MM.1S (cell line): Measurements from ENCODE around the gene ISYNA1.

Experiments
- DNase-seq: peaks from one replicate; pipeline ENCODE4 v3.0.0-alpha.2; 2015
- H2AFZ ChIP-seq: fragments of 300-600 bp; sonication (generic); 2 replicates; pipeline ENCODE4 v1.6.0; 2016; ENCODE audit warnings: antibody characterized with exemption, low read length
- H3F3A ChIP-seq: fragments of 300-600 bp; sonication (generic); 2 replicates; pipeline ENCODE4 v1.6.1; 2016; ENCODE audit warnings: mild to moderate bottlenecking, antibody characterized with exemption, low read length, moderate library complexity, mixed read lengths; ENCODE audit not compliant: insufficient read depth
- H3K27ac ChIP-seq: fragments of 300-600 bp; sonication (generic); 2 replicates; pipeline ENCODE4 v1.5.1; 2016; ENCODE audit warnings: mild to moderate bottlenecking, low read length
- H3K27me3 ChIP-seq: fragments of 300-600 bp; sonication (generic); replicated peaks from 2 replicates; pipeline ENCODE4 v1.6.0; 2016; ENCODE audit warnings: low read length; ENCODE audit not compliant: insufficient read depth
- H3K36me3 ChIP-seq: fragments of 300-600 bp; sonication (generic); replicated peaks from 2 replicates; pipeline ENCODE4 v1.6.1; 2016; ENCODE audit warnings: mild to moderate bottlenecking, low read length, mixed read lengths; ENCODE audit not compliant: insufficient read depth
- H3K4me1 ChIP-seq: fragments of 300-600 bp; sonication (generic); 2 replicates; pipeline ENCODE4 v1.6.1; 2016; ENCODE audit warnings: low read length, mixed read lengths
- H3K4me2 ChIP-seq: fragments of 300-600 bp; sonication (generic); 2 replicates; pipeline ENCODE4 v1.6.0; 2016; ENCODE audit warnings: low read depth, low read length
- H3K4me3 ChIP-seq: fragments of 300-600 bp; sonication (generic); 2 replicates; pipeline ENCODE4 v1.5.1; 2016; ENCODE audit warnings: low read length, mixed read lengths
- H3K79me2 ChIP-seq: fragments of 300-600 bp; sonication (generic); 2 replicates; pipeline ENCODE4 v1.6.1; 2016; ENCODE audit warnings: mixed run types, low read length, mixed read lengths
- H3K9ac ChIP-seq: fragments of 300-600 bp; sonication (generic); 2 replicates; pipeline ENCODE4 v1.6.1; 2016; ENCODE audit warnings: low read length, mixed read lengths
- H3K9me2 ChIP-seq: fragments of 300-600 bp; sonication (generic); replicated peaks from 2 replicates; pipeline ENCODE4 v1.6.1; 2016; ENCODE audit warnings: mild to moderate bottlenecking, low read length, mixed read lengths; ENCODE audit not compliant: insufficient read depth
- H3K9me3 ChIP-seq: fragments of 300-600 bp; sonication (generic); replicated peaks from 2 replicates; pipeline ENCODE4 v1.6.1; 2016; ENCODE audit warnings: mild to moderate bottlenecking, low read length, mixed read lengths; ENCODE audit not compliant: insufficient read depth
- H4K20me1 ChIP-seq: fragments of 300-600 bp; sonication (generic); 2 replicates; pipeline ENCODE4 v1.6.1; 2016; ENCODE audit warnings: mild to moderate bottlenecking, low read length, moderate library complexity, mixed read lengths; ENCODE audit not compliant: insufficient read depth
- CTCF ChIP-seq: fragments of 300-600 bp; sonication (generic); IDR thresholded peaks from 2 replicates; pipeline ENCODE4 v1.5.1; 2016; ENCODE audit warnings: antibody characterized with exemption, low read length, mixed read lengths
- EZH2 ChIP-seq: fragments of 300-600 bp; sonication (generic); optimal IDR thresholded peaks from 2 replicates; pipeline ENCODE3; 2017; ENCODE audit warnings: low read depth, mild to moderate bottlenecking, antibody characterized with exemption, low read length, mixed read lengths
- EZH2phosphoT487 ChIP-seq: fragments of 300-600 bp; sonication (generic); IDR thresholded peaks from 2 replicates; pipeline ENCODE4 v1.6.1; 2018; ENCODE audit warnings: antibody characterized with exemption, low read length

ISYNA1 gene

GRCh38 chr19:18465214-18465963 is 27.5 kb upstream of the ISYNA1 start:
- Histone ChIP-seq H3K4me2 (no peak overlapping the region), H3K4me1 (no peaks in the 10 kb centered on the region), H3K4me3 (no peak overlapping the region), H3F3A (no peaks in the 10 kb centered on the region), H3K9ac (no peak overlapping the region), H3K79me2 (peaks cover 79% of the 10 kb centered on the region), H2AFZ (no peak overlapping the region), H3K27me3 (no peaks in the 10 kb centered on the region), H3K9me2 (no peaks in the 10 kb centered on the region), H4K20me1 (peaks cover 19% of the 10 kb centered on the region), H3K27ac (no peak overlapping the region), H3K36me3 (0 out of 2 replicates have a peak, but pooled peaks cover 10% of the 10 kb centered on the region), H3K9me3 (no peaks in the 10 kb centered on the region)
- TF ChIP-seq EZH2phosphoT487 = no peak
- TF ChIP-seq CTCF = no peak
- no peak for TF ChIP-seq EZH2
- DNase-seq = no peak

GRCh38 chr19:18464646-18465045 is 26.7 kb upstream of the ISYNA1 start:
- no peak for TF ChIP-seq EZH2
- Histone ChIP-seq H3K79me2 (peaks cover 77% of the 10 kb centered on the region), H3K36me3 (0 out of 2 replicates have a peak, but pooled peaks cover 13% of the 10 kb centered on the region), H3K4me2 (no peak overlapping the region), H3K4me3 (no peak overlapping the region), H3K27me3 (no peaks in the 10 kb centered on the region), H2AFZ (no peak overlapping the region), H3K9ac (no peak overlapping the region), H3K9me2 (no peaks in the 10 kb centered on the region), H3K9me3 (no peaks in the 10 kb centered on the region), H3F3A (no peaks in the 10 kb centered on the region), H4K20me1 (peaks cover 14% of the 10 kb centered on the region; the same call in 1 of the 2 replicates), H3K4me1 (no peaks in the 10 kb centered on the region), H3K27ac (no peak overlapping the region)
- no peak for DNase-seq

GRCh38 chr19:18461471-18461870 is 23.5 kb upstream of the ISYNA1 start:
- Histone ChIP-seq H3F3A (no peaks in the 10 kb centered on the region), H3K9me2 (no peaks in the 10 kb centered on the region), H3K27ac (no peak overlapping the region), H3K36me3 (0 out of 2 replicates have a peak, but pooled peaks cover 13% of the 10 kb centered on the region), H3K27me3 (no peaks in the 10 kb centered on the region), H3K4me1 (no peaks in the 10 kb centered on the region), H3K4me2 (no peak overlapping the region), H4K20me1 (peaks cover 2% of the 10 kb centered on the region; the same call in 1 of the 2 replicates), H3K79me2 (peaks cover 58% of the 10 kb centered on the region), H3K9me3 (no peaks in the 10 kb centered on the region), H3K9ac (no peak overlapping the region), H2AFZ (no peak overlapping the region), H3K4me3 (no peak overlapping the region)
- DNase-seq = no peak
- TF ChIP-seq EZH2 (no peak), CTCF (no peak), EZH2phosphoT487 (no peak)

GRCh38 chr19:18460900-18461299 is 23.0 kb upstream of the ISYNA1 start:
- peaks cover 52% of the 10 kb centered on the region for H3K79me2 ChIP-seq
- H3K27me3 ChIP-seq = no peaks in the 10 kb centered on the region
- no peak overlapping the region for H3K4me3 ChIP-seq
- H3K4me2 ChIP-seq = no peak overlapping the region
- no peaks in the 10 kb centered on the region for H3F3A ChIP-seq
- H3K9me3 ChIP-seq = no peaks in the 10 kb centered on the region
- no peak overlapping the region for H3K9ac ChIP-seq
- H3K27ac ChIP-seq = no peak overlapping the region
- no peak overlapping the region for H2AFZ ChIP-seq
- 0 out of 2 replicates have a peak, but pooled peaks cover 13% of the 10 kb centered on the region for H3K36me3 ChIP-seq
- no peaks in the 10 kb centered on the region for H3K4me1 ChIP-seq
- no peak for TF ChIP-seq EZH2
- TF ChIP-seq EZH2phosphoT487 = no peak
- TF ChIP-seq CTCF = no peak
- no peaks in the 10 kb centered on the region for H3K9me2 ChIP-seq
- no peaks in the 10 kb centered on the region; the same call in 1 of the 2 replicates for H4K20me1 ChIP-seq
- no peak for DNase-seq
